HEK293 (cell line): ENCODE results near the gene SRRM2.

ENCODE experiments used
- CTCF ChIA-PET: fragments of 350-600 bp; formaldehyde crosslinking; extraction: SDS; loops from one replicate; lab custom pipeline; 2021; ENCODE audit warnings: antibody characterized with exemption; lab: Yijun Ruan, JAX
- POLR2A ChIA-PET: fragments of 300-600 bp; formaldehyde crosslinking; extraction: SDS; loops from one replicate; lab custom pipeline; 2020; ENCODE audit warnings: antibody characterized with exemption, inconsistent platforms; lab: Yijun Ruan, JAX
- H3K27ac ChIP-seq: fragments of 200-500 bp; sonication (Bioruptor generic); 2 replicates; pipeline ENCODE4 v1.5.1; 2014; ENCODE audit warnings: low read depth, low read length, control low read depth, inconsistent platforms; ENCODE audit errors: extremely low read depth
- H3K36me3 ChIP-seq, 2 experiments: fragments of 200-500 bp in 1 of 2; sonication (Bioruptor generic) in 1 of 2; 1 replicate in 1 of 2; 2 replicates in 1 of 2; pipeline ENCODE4 v1.5.1; 2014 to 2017; ENCODE audit warnings: inconsistent platforms in 2 of 2, low read length in 2 of 2; ENCODE audit not compliant: control insufficient read depth in 2 of 2, insufficient read depth in 1 of 2
- H3K4me1 ChIP-seq: fragments of 200-500 bp; sonication (Bioruptor generic); 2 replicates; pipeline ENCODE4 v1.5.1; 2014; ENCODE audit warnings: mild to moderate bottlenecking, low read length, inconsistent platforms; ENCODE audit not compliant: control insufficient read depth, insufficient read depth
- H3K4me3 ChIP-seq: 2 replicates; pipeline ENCODE4 v1.5.1; 2011; ENCODE audit warnings: low read depth, mild to moderate bottlenecking, control low read depth, low read length, moderate library complexity
- H3K9me3 ChIP-seq: fragments of 200-500 bp; sonication (Bioruptor generic); 2 replicates; pipeline ENCODE4 v1.5.1; 2014; ENCODE audit warnings: low read depth, low read length, inconsistent platforms; ENCODE audit not compliant: control insufficient read depth, insufficient read depth
- GFI1B ChIP-seq: fragments of 450-650 bp; formaldehyde crosslinking; IDR thresholded peaks from 2 replicates; pipeline ENCODE4 v1.5.1; 2016; ENCODE audit warnings: missing biosample characterization, missing genetic modification characterization
- MEIS1 ChIP-seq: sonication (generic); formaldehyde crosslinking; IDR thresholded peaks from 2 replicates; pipeline ENCODE4 v1.8.1; 2022; ENCODE audit warnings: missing genetic modification reagents, mild to moderate bottlenecking, borderline replicate concordance
- OVOL3 ChIP-seq: fragments of 450-650 bp; formaldehyde crosslinking; IDR thresholded peaks from 2 replicates; pipeline ENCODE4 v1.5.1; 2016; ENCODE audit warnings: missing biosample characterization, missing genetic modification characterization
- ZFHX2 ChIP-seq: fragments of 450-650 bp; formaldehyde crosslinking; conservative IDR thresholded peaks from 2 replicates; pipeline ENCODE4 v1.5.1; 2016; ENCODE audit warnings: missing biosample characterization, missing genetic modification characterization
- ZNF140 ChIP-seq: fragments of 450-650 bp; formaldehyde crosslinking; IDR thresholded peaks from 2 replicates; pipeline ENCODE4 v1.5.1; 2016; ENCODE audit warnings: missing biosample characterization, missing genetic modification characterization
- ZNF221 ChIP-seq: fragments of 450-650 bp; formaldehyde crosslinking; IDR thresholded peaks from 2 replicates; pipeline ENCODE4 v1.5.1; 2017; ENCODE audit warnings: missing biosample characterization, missing genetic modification characterization, borderline replicate concordance
- ZNF280C ChIP-seq: fragments of 450-650 bp; formaldehyde crosslinking; IDR thresholded peaks from 2 replicates; pipeline ENCODE4 v1.5.1; 2016; ENCODE audit warnings: missing biosample characterization, missing genetic modification characterization
- ZNF510 ChIP-seq: fragments of 450-650 bp; formaldehyde crosslinking; IDR thresholded peaks from 2 replicates; pipeline ENCODE4 v1.5.1; 2018; ENCODE audit warnings: mild to moderate bottlenecking, missing genetic modification characterization, missing biosample characterization; ENCODE audit not compliant: insufficient replicate concordance
- ZNF560 ChIP-seq: fragments of 450-650 bp; formaldehyde crosslinking; IDR thresholded peaks from 2 replicates; pipeline ENCODE4 v1.5.1; 2017; ENCODE audit warnings: missing biosample characterization, missing genetic modification characterization, borderline replicate concordance
- ZNF580 ChIP-seq: fragments of 450-650 bp; formaldehyde crosslinking; IDR thresholded peaks from 2 replicates; pipeline ENCODE4 v1.5.1; 2016; ENCODE audit warnings: missing biosample characterization, missing genetic modification characterization
- ZNF645 ChIP-seq: fragments of 450-650 bp; formaldehyde crosslinking; IDR thresholded peaks from 2 replicates; pipeline ENCODE4; 2016; ENCODE audit warnings: missing biosample characterization, missing genetic modification characterization
- ZNF677 ChIP-seq: fragments of 450-650 bp; IDR thresholded peaks from 2 replicates; pipeline ENCODE4 v1.5.0; 2018; ENCODE audit warnings: missing biosample characterization, mild to moderate bottlenecking, missing genetic modification characterization, moderate library complexity
- ZNF837 ChIP-seq: fragments of 450-650 bp; formaldehyde crosslinking; IDR thresholded peaks from 2 replicates; pipeline ENCODE4 v1.5.1; 2016; ENCODE audit warnings: missing biosample characterization, missing genetic modification characterization
- ZSCAN30 ChIP-seq: fragments of 450-650 bp; IDR thresholded peaks from 2 replicates; pipeline ENCODE4 v1.5.1; 2018; ENCODE audit warnings: missing biosample characterization, mild to moderate bottlenecking, missing genetic modification characterization, moderate library complexity

The SRRM2 gene

GRCh38 chr16:2724816-2725348, 27.6 kb upstream of the SRRM2 start:
- ChIA-PET CTCF (interaction anchor here (0.5 to 1.0 kb wide), 3 partner anchors 55 to 144 kb away, joined by 3 to 5 read pairs (median 4); no protein-coding TSS in a partner anchor), POLR2A (interaction anchor here (0.6 kb wide), 1 partner anchor 16 kb away, joined by 4 read pairs; no protein-coding TSS in a partner anchor)
- H3K9me3 ChIP-seq, result no peaks in the 10 kb centered on the region
- no peaks in the 10 kb centered on the region for H3K36me3 ChIP-seq
- no peaks in the 10 kb centered on the region for H3K4me1 ChIP-seq
- no peak overlapping the region for H3K27ac ChIP-seq
- TF ChIP-seq ZNF280C (tag by site-specific recombination) (no peak), ZFHX2 (tag by site-specific recombination) (no peak), ZSCAN30 (tag by site-specific recombination) (no peak)
- no peak overlapping the region for H3K4me3 ChIP-seq

- peak; percentile 39 for TF ChIP-seq ZFHX2 (tag by site-specific recombination)
- TF ChIP-seq ZNF510 (tag by site-specific recombination), result no peak
- POLR2A ChIA-PET, result no interaction called here
- H3K4me3 ChIP-seq, result no peak overlapping the region
- H3K4me1 ChIP-seq, result no peaks in the 10 kb centered on the region
- no peak overlapping the region for H3K27ac ChIP-seq
- CTCF ChIA-PET, result interaction anchor here (0.8 kb wide), 1 partner anchor 199 kb away, joined by 3 read pairs; no protein-coding TSS in a partner anchor
- H3K9me3 ChIP-seq, result no peaks in the 10 kb centered on the region
- H3K36me3 ChIP-seq, result no peaks in the 10 kb centered on the region
Measured at GRCh38 chr16:2726923-2727322, 25.5 kb upstream of the SRRM2 start.

GRCh38 chr16:2728034-2728433, 24.4 kb upstream of the SRRM2 start:
- Histone ChIP-seq H3K36me3 (no peaks in the 10 kb centered on the region), H3K4me1 (no peaks in the 10 kb centered on the region), H3K9me3 (no peaks in the 10 kb centered on the region), H3K27ac (no peak overlapping the region), H3K4me3 (no peak overlapping the region)
- POLR2A ChIA-PET, result no interaction called here
- CTCF ChIA-PET, result no interaction called here
- TF ChIP-seq ZNF140 (no peak), MEIS1 (CRISPR knock-in tag) (no peak), ZNF837 (tag by site-specific recombination) (no peak), GFI1B (no peak), OVOL3 (no peak), ZNF560 (tag by site-specific recombination) (no peak), ZNF580 (tag by site-specific recombination) (no peak), ZNF645 (tag by site-specific recombination) (no peak), ZNF221 (no peak), ZNF677 (tag by site-specific recombination) (no peak)
